ENCODE data around the gene EPB41L2.
"Not testable (repeated sequence)": the region's sequence is repeated elsewhere in the genome, so short reads cannot be mapped to it uniquely, and the experiment has no call there.

Gene EPB41L2

DNA sequence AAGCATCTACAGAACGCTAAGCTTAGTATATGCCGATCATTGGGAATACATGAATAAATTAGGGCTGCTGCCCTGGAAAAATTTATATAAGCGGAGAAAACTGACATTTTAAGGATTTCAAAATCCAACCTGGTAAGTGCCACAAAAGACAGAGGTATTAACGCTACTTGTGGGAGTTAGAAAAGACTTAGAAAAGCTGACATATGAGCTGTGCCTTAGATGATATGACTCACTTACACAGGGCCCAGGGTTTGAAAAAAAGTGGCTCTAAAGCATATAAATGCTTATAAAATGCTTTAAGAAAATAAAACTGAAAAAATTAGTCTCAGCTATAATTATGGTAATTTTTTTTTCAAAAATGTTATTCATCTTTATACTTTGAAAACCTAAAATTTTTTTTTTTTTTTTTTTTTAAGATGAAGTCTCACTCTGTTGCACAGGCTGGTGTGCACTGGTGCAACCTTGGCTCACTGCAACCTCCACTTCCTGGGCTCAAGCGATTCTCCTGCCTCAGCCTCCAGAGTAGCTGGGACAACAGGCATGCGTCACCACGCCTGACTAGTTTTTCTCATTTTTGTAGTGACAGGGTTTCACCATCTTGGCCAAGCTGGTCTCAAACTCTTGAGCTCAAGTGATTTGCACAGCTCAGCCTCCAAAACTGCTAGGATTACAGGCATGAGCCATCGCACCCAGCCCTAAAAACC is 25.7 kb downstream of the EPB41L2 start:
- DNase-seq, result no peak

DNA sequence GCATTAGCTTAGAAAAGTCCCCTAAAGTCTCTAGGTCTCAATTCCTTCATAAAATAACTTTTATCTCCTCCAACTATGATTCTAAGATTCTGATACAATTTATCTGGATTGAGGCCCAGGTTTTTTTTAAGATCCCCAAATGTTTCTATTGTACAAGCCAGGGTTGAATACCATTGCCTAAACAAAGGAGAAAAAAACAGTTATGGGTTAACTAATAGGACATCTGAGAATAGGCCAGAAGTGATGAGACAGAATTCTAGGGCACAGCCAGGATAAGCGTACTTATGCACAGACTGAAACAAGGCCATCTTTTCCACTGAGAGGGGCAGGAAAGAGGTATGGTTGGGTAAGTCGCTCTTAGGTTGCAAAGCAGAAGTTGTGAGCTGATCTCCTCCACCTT is 26.4 kb downstream of the EPB41L2 start:
- no peak for DNase-seq

DNA sequence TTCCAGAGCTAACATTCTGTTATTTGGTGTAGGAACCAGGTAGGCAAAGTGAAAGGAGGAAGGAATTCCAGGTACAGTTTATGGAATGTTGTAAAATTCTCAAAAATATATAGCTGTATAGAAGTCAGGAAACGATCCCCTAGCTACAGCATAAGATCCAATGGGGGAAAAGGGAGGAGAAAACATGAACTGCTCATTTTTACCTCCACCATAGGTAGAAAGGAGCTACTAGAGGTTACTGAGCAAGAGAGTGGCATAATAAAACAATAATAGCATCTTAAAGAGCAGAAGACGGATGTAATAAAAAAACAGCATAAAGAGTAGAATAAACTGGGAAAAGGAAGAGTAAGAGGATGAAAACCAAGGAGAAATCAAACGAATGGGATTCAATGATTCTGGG is 26.9 kb downstream of the EPB41L2 start:
- DNase-seq, result no peak

DNA sequence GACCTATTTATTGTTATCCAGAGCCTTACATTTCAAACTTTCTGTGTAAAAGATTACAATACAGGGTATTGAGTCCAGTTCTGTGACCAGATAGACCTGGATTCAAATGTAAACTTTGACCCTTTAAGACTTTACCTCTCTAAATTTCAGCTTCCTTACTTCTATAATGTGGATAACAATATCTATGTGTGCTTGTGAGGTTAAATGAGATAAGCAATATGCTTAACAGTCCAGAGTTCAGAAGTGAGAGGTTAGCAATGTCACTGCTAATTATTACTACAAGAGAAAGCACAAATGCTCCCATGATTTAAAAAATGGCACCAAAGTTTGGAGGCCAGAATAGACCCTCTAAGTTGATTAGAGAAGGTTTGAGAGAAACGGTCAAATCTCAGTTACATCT is 27.5 kb downstream of the EPB41L2 start:
- no peak for DNase-seq

DNA sequence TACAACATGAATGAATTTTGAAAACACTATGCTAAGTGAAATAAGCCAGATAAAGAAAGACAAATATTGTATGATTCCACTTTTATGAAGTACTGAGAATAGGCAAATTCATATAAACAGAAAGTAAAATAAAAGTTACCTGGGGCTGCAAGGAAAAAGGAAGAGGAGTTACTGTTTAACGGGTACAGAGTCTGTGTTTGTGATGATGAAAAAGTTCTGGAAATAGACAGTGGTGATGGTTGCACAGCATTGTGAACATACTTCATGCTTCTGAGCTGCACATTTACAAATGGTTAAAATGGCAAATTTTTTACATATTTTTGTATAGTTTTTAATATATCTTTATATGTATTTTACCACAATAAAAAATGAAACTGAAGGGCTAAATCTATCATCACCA is 29.4 kb downstream of the EPB41L2 start:
- no peak for DNase-seq

DNA sequence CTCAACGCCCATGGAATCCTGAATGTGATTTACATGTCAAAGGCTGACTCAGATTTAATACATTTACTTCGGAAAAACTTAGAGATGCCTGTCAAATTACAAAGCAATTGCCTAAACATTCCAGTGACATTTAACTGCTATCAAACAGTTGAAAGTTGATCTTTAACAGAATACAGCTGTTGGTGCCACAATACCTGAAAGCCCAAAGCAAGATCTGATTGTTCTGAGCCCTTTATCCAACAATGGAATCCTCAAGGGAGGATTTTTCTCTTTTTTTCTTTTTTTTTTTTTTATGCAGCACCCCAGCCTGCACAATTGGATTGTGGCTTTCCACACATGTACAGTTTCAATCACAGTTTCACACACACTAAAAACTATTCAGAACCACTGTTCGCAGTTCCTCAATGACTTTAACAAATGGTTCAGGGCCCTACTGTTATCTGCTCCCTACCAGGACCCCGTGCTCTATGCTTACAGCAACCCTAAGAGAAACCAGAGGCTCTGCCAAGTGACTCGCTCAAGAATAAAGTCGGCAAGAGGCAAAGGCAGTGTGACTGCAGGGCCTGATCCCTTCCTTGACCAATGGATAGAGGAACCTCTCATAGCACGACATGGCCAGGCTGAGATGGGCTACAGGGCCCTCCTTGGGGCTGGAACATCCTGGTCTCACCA is 33.3 kb downstream of the EPB41L2 start:
- DNase-seq, result peak in 3 of 56 donors; percentile 4 to 15 (median 6)

DNA sequence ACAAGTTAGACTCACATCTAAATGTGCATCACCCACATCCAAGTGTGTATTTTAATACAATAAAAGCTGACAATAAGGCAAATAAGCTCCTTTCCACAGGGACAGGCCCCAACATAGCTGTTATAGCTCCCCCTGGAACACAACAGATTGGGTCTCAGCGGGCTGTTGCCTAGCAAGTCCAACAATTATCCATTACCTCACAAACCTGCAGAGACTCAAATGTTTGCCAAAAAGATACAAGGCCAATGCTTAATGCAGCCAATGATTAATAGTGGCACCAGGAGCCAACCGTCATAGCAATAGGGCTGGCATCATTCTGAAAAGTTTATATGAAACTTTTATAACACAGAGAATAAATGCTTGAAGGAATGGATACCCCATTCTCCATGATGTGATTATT is 35.7 kb downstream of the EPB41L2 start:
- DNase-seq, result no peak

DNA sequence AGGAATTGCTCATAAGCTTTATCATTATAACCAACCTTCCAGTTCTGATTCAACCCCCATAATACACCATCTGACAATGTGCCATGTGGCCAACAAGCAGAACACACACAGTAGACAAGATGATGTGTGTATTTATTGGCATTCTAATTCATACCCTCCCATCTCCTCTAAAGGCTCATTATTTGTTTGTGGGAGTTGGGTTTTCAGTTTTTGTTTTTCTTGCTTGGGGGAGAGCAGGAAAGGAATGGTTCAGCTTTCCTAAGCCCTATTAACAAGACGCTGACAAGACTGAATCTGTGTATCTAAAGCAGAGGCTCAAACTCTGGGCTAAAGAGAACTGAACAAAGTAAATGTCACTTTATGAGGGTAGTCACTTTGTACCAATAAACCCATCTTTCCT is 36.8 kb downstream of the EPB41L2 start:
- DNase-seq, result no peak

DNA sequence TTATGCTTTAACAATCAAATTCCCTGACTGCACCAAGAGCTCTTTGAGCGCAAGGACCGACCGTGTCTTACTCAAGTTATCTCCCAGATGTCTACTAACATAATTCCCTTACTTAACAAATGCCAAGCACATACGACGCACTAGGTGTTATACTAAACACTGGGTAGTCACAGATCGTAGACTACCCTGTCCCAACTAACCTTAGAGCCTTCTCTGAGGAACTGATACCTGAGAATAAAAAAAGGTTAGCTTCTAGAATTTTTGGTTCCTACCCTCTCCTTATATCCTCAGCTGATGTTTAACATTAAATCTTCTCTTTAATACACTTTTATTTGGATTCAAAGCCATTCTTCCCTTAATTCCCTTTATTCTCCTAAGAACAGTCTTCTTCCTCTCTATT is 38.5 kb downstream of the EPB41L2 start:
- no peak for DNase-seq

DNA sequence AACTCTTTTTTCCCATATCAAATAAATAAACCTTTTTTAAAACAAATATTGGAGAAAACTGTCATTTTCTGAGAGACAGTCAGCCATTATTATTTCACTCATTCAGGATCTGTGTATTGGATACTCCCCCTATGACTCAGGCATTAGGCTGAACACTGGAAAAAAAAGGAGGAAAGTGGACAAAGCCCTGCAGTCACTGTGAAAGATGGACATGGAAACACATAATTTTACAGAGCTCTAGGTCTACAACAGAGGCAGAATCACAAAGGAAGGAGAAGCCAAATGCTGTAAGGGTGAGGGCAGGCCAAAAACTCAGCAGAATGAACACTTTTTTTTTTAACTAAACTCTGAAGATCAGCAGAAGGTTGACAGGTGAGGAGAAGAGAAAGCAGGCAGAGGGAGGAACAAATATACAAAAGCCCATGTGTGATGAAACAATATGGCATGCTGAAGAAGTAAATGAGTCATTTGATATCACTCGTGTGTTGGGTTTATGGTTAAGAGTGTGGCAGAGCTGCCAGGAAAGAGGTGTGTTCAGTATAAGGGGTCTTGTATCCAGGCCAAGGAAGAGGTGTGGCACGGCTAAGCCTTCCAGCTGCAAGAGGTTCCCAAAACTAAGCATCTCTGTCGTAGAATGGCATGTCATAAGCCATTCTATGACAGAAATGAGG is 39.1 kb downstream of the EPB41L2 start:
- no peak for DNase-seq

DNA sequence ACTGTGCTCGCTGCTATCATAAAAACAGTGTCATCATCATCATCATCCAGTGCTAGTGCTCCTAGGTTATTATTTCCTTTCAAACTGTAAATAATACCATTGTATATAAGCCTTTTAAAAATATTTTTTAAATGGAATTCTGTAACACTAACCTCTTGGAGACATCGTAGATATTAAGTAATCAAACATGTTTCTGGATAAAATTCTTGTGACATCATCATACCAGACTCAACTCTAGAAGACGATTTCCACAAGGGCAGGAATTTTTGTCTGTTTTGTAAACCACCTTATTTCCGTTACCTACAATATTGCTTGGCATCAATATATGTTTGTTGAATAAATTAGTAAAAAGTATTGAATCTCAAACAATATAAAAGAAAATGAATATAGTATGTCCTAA is 40.4 kb downstream of the EPB41L2 start:
- no peak for DNase-seq

DNA sequence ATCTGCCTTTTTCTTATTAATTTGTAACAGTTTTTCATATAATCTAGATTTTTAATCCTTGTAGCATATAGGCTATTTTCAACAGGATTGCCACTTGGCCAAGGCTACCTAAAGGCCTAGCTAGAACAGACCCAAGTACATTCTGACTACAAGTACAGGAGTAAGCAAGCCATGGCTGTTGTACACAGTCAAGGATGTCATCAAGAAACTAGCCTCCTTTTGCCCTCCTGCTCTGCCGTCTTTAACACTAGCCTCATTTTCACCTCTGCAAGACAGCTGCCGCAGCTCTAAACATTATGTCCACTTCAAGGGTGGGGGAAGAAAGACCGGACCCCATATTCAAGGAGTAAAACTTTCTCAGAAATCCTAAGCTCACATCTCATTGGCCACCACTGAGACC is 45.1 kb downstream of the EPB41L2 start:
- DNase-seq, result no peak

DNA sequence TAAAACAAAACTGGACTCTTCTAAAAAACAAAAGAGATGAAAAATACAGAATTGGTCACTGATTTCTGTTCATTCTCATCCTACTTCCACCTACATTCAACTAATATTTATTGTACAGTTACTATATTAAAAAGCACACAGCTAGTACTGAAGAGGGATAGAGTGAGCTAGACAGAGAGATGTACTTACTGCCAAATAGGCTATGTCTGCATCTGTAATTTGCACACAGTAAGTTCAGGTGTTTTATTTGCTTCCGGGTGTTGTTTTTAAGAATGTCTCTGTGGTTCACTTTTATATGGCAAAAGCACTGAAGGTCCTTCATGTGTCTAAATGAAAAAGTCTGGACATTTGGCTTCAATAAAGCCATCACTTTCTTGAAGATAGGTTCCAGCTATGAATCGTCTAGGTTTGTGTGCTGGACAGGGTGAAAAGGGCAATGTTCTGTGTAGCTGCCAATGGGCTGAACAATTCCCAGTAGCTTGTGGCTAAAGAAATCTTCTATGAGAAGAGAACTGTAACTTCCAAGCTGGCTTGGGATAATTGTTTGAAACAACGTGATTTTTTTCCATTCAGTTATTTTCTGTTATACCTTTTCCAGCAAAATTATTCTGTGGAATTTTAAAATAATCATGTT is 47.3 kb downstream of the EPB41L2 start:
- DNase-seq, result peak in 2 of 56 donors; percentile 9 to 23

DNA sequence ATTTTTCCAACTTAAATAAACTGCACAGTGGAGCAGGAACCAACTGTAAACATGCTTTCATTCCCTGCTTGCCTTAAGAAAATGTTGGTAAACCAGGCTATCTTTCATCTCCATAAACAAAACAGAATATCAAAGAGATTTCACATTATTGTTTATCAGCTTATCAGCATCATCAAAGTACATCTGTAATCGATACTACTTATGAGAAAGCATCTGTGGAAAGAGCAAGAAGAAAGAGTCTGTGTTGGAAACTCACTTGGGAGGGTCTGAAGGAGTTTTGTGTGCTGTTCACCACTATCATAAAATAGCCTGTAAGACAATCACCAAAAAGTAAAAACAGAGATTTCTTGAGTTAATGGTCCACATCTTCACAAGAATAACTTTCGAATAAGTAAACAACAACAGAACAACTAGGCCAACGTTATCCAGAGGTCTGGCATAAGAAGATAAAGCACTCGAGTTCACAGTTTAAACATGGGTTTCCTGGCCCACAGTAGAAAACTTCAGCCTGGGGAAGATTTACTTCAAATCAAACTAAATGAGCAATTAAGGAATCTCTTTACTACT is 47.9 kb downstream of the EPB41L2 start:
- no peak for DNase-seq

DNA sequence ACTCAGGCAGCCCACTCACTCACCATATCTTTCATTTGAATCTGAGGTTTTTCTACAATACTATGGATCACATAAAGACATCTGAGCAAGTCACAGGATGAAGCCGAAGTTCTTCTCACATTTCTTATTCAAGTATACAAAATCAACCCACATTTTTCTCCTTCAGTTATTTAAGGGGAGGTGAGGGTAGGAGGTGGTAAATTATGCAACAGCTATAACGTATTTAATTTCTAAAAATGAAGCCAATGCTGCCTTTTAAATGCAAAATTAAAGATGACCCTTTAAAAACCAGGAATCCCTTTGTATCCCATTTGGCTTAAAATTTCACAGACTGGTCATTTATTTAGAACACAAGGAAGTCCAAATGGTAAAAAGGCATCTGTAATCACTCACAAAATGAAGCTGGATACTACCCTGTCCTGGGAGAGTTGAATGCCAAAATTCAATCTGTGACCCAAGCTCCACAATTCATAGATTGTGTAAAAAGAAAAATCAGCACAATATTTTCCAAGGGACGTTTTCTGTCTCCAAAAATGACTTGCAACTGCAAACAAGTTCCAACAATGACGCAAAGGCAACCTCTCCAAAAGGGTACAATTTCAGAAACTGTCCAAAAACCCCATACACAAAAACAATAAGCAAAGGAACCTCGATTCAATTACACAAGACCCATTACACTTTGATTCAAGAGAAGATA is 48.8 kb downstream of the EPB41L2 start:
- DNase-seq, result no peak

DNA sequence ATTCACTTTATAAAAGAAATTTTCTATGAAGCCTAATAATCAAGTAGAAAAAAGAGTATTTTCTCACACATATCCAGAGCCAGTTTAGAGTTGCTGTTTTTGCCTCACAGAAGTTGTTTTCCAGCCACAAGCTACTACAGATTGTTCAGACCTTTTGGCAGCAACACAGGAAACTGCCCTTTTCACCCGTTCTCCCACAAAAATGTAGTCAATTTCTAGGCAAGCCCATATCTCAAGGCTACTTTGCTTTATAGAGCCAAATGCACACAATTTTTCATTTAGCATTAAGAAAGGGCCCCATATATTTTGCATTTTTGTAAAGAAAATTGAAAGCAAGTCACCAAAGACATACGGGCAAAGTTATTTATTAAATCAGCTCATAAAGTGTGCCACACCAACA is 49.5 kb downstream of the EPB41L2 start:
- DNase-seq, result peak in 5 of 56 donors; percentile 6 to 42 (median 17)

DNA sequence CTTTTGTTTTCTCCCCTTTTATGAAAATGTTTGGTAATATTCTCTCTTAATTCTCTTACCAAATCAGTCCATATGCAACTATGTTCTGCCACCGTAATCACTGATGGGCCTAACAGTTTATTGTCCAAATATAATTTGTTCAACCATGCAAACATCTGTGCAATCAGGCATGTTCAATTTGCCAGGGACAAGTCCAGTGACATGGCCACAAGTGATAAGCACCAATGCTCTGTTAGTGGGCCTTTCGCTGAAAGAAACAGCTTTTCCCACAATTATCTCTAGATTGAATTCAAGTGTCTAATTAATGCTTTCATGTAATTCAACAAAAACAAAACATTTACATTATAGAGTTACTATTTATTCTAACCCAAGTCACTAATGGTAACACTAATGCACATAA is 53.3 kb downstream of the EPB41L2 start:
- no peak for DNase-seq

DNA sequence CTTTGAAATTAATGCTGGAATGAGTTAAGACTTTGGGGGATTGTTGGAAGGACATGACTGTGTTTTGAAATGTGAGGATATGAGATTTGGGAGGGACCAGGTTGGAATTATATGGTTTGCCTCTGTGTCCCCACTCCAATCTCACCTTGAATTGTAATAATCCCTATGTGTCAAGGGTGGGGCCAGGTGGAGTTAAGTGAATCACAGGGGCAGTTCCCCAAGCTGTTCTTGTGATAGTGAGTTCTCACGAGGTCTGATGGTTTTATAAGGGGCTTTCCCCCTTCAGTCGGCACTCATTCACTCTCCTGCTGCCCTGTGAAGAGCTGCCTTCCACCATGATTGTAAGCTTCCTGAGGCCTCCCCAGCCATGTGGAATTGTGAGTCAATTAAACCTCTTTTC is 54.1 kb downstream of the EPB41L2 start:
- DNase-seq, result not testable (repeated sequence)

DNA sequence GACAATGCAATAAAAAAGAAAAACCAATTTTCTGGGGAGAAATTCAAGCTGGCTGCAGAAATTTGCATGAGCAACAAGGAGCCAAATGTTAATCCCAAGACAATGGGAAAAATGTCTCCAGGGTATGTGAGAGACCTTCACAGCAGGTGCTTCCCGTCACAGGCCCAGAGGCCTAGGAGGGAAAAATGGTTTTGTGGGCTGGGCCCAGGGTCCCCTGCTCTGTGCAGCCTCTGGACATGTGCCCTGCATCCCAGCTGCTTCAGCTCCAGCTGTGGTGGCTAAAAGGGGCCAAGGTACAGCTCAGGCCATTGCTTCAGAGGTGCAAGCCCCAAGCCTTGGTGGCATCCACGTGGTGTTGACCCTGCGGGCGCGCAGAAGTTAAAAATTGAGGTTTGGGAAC is 55.1 kb downstream of the EPB41L2 start:
- DNase-seq, result not testable (repeated sequence)

DNA sequence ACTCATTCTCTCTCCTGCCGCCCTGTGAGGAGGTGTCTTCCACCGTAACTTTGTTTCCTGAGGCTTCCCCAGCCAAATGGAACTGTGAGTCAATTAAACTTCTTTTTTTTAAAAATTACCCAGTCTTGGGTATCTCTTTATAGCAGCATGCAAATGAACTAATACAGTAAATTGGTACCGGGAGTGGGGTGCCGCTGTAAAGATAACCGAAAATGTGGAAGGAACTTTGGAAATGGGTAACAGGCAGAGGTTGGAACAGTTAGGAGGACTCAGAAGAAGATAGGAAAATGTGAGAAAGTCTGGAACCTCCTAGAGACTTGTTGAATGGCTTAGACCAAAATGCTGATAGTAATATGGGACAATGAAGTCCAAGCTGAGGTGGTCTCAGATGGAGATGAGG is 55.8 kb downstream of the EPB41L2 start:
- no peak for DNase-seq

DNA sequence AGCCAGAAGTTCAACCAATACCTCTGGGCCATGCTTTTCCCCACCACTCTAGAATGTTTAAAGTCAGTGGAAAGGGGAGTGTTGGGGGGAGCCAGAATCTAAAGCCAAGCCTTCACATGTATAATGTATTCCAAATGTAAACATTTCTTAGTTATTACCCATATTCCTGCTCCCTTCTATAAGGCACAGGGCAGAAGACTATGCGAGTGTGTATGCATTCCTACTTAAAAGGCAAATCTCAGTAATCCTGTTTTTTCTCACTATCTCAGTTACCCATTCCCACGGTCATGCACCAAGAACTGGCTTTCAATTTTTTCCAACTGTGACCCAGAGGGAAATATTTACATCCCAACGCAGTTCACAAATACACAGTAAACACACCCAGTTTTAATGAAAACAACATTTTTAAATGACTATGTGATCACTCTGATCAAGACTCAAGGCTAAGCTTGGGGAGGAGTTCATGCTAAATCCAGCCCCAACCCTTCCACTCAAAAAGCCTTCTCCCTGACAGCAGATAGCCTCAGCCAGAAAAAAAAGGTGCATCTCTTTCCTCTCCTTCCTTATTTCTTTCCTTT is 57.5 kb downstream of the EPB41L2 start:
- no peak for DNase-seq
